GM12875 (cell line): ENCODE measurements around the gene NFU1.
"Not testable (repeated sequence)": the region's sequence is repeated elsewhere in the genome, so short reads cannot be mapped to it uniquely, and the experiment has no call there.

Source experiments
- H3K4me3 ChIP-seq: one replicate; pipeline ENCODE4 v1.5.1; 2011; ENCODE audit warnings: low read depth, low read length, control low read depth
- TF ChIP-seq, protein P1 (sequence below): IDR thresholded peaks from 2 replicates; pipeline ENCODE4 v1.5.1; 2011; ENCODE audit warnings: low read depth, mild to moderate bottlenecking, control low read depth, inconsistent platforms, low read length, moderate library complexity, borderline replicate concordance; ENCODE audit not compliant: insufficient read depth

NFU1 gene

DNA sequence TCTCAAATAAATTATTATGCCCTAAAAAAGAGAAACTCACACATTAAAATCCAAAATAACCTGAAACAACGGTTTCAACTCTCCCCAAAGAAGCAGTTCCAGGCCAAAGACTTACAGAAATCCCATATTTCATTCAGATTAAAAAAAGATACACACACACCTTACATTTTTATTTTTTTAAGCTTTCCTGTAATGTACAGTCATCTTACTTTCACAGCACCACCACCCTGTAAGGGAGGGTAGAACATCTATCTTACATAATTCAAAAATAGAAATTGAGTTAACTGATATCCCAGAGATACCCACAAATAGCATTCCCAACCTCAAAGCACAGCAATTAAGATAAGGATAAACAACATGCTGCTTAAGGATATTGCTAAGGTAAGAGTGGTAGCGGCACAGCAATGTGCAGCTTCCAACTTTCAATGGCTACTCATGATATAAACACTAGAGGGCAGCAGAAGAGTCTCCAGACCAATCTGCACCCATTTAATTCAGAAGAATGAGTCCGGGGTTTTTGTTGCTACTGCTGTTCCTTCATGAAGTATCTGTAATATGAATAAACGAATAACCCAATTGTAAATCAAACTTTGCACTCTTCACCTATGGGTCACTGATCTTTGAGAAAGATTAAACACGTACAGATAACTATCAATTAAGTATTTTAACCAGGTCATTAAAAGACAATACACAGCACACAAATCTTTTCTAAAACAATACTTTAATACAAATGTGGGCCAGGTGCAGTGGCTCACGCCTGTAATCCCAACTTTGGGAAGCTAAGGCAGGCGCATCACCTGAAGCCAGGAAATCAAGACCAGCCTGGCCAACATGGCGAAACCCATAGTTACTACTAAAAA, 61.5 kb downstream of the NFU1 start:
- TF ChIP-seq, protein P1, sequence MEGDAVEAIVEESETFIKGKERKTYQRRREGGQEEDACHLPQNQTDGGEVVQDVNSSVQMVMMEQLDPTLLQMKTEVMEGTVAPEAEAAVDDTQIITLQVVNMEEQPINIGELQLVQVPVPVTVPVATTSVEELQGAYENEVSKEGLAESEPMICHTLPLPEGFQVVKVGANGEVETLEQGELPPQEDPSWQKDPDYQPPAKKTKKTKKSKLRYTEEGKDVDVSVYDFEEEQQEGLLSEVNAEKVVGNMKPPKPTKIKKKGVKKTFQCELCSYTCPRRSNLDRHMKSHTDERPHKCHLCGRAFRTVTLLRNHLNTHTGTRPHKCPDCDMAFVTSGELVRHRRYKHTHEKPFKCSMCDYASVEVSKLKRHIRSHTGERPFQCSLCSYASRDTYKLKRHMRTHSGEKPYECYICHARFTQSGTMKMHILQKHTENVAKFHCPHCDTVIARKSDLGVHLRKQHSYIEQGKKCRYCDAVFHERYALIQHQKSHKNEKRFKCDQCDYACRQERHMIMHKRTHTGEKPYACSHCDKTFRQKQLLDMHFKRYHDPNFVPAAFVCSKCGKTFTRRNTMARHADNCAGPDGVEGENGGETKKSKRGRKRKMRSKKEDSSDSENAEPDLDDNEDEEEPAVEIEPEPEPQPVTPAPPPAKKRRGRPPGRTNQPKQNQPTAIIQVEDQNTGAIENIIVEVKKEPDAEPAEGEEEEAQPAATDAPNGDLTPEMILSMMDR = peak; percentile 61; the same call in 1 of the 2 replicates
- H3K4me3 ChIP-seq = no peak overlapping the region

- TF ChIP-seq, protein P1 = no peak
- no peak overlapping the region for H3K4me3 ChIP-seq
Measured at GRCh38 chr2:69372767-69373166, 64.5 kb downstream of the NFU1 start.

DNA sequence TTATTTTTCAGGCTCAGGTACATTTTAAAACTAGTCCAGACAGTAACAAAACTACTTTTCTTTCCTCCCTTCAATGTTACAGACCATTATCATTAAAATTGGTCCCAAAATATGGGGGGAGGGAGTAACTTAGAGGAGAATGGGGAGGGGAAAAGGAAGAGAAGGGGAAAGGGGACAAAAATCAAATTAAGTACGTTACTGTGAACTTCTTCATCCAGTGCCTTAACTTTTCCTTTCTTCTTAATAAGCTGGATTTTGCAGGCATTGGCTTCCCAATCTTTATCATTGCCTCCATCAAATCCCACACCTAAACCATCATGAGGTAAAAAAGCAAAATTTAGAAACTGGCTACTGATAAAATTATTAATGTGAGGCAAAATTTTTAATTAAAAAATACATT, 67.4 kb downstream of the NFU1 start:
- no peak overlapping the region for H3K4me3 ChIP-seq
- TF ChIP-seq, protein P1 = no peak

DNA sequence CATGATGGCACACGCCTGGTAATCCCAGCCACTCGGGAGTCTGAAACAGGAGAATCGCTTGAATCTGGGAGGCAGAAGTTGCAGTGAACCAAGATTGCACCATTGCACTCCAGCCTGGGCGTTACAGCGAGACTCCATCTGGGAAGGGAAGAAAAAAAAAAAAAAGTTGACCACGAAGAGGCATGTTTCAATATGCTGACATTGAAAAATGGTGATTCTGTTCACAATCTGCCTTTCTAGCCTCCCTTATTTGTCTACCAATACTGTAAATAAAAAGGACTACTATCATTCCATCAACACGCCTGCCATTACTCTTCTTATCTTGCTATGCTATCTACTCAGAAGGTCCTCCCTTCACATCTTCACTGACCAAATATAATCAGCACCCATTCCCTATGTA, 68.6 kb downstream of the NFU1 start:
- no peak overlapping the region for H3K4me3 ChIP-seq
- TF ChIP-seq, protein P1 = no peak

DNA sequence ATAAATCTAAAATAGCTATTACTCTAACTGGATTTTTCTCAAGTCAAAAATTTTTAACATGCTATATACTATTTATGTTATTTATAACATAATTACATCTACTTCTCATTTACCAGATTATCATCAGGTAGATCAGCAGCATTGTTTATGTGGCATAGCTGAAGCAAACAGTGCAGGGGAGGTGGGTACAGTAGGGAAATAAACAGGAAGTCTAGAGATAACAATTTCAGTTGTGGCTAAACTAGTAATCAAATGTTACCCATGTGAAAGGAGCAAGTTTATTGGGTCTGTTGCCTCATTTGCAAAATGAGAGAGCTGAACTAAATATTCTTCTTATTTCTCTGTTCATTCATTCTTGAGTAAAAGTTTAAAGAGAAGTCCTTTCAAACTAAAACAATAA, 77.9 kb downstream of the NFU1 start:
- TF ChIP-seq, protein P1 = no peak
- H3K4me3 ChIP-seq = no peak overlapping the region

DNA sequence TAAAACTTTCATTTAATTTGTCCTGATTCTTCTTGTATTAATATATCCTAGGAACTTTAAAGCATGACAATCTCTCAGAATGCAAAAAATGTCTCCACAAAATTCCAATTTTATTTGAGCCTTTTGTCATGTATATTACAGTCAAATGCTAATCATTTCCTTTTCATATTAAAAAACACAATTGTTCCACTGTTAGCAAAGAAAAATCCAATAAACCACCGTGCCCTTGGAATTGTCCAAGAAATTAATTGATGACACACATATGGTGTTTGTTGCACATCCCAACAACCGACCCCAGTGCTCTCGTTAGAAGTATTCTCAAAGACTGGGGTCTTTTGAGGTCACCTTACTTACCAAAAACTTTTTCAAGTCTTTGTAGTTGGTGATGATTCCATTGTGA, 78.3 kb downstream of the NFU1 start:
- H3K4me3 ChIP-seq = no peak overlapping the region
- TF ChIP-seq, protein P1 = no peak

- TF ChIP-seq, protein P1 = no peak
- H3K4me3 ChIP-seq = no peak overlapping the region
Measured at GRCh38 chr2:69356471-69356870, 80.8 kb downstream of the NFU1 start.

- H3K4me3 ChIP-seq = not testable (repeated sequence)
Measured at GRCh38 chr2:69354976-69355375, 82.3 kb downstream of the NFU1 start.
